Smooth muscle cell of the pulmonary artery (primary cell): ENCODE measurements around the gene DIRAS3. TPM values are rescaled to one million over a fixed set of nuclear protein-coding genes. Genes with fewer than 3 reads are reported as not detected.

Experiments used
- total RNA-seq: library from RNA; depleted of rRNA; stranded (reverse); fragments of >200 nt; gene quantifications from 2 replicates; pipeline ENCODE4 v1.2.3, GENCODE V29; 2014

Gene DIRAS3, protein sequence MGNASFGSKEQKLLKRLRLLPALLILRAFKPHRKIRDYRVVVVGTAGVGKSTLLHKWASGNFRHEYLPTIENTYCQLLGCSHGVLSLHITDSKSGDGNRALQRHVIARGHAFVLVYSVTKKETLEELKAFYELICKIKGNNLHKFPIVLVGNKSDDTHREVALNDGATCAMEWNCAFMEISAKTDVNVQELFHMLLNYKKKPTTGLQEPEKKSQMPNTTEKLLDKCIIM
- total RNA-seq = 3.3 and 8.8 TPM in 2 replicates

DNA sequence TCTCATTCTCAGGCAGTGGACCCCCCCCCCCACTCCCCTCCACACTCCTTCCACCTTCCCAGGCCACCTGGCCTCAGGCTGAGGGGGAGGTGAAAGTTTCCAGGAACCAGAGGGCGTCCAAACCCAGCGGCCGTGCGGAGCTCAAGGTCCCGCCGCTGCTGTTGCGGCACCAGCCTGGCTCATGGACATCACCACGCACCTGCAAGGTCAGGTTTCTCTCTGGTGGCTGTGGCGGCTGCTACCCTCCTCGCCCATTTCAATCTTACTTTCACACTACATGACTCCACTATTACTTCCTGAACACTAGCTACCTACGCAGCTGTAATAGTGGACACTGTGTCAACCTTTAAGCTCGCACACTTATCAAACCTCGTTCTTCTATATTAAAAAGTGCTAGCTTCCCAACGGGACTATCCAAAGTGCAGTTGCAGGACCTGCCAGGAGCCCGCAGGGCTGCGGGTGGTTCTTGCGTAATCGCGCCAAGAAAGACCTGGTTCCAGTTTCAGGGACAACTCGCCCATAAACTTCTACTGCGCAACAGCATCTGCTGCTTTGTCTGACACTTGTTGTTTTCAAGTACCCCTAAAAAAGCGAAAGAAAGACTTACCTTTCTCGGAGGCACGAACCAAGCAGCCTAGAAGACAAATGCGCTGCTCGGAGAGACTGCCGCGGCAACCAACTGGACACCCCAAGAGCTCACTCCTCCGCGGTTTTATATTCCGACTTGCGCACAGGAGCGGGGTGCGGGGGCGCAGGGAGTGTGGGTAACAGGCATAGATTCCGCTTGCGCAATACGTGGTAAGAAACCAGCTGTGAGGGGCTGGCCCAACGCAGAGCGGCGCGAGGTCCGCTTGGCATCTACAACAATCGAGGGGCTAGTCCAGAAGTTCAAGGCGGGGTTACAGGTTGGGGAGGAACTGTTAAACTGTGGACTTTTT, at the start of gene DIRAS3:
Gene DIRAS3 (minus strand): TSS at position 687 of the 938 bp plus-strand sequence. CDS start 3,330 bp downstream, outside the sequence.

Other genes starting within 250 kb of the DIRAS3 start
- gene GNG12, start 217.2 kb downstream of the DIRAS3 start, total RNA-seq = 184 and 272 TPM in 2 replicates
- gene WLS, start 181.9 kb upstream of the DIRAS3 start, total RNA-seq = 108 and 163 TPM in 2 replicates